Tibial nerve (tissue), 3 donors: ENCODE results near the gene STXBP2.

ENCODE experiments used
- POLR2A ChIP-seq, 2 donors: fragments of 450-650 bp; IDR thresholded peaks; one replicate each; pipeline ENCODE4 v1.6.1; 2017; ENCODE audit warnings: antibody characterized with exemption in 2 of 2, mild to moderate bottlenecking in 2 of 2, moderate library complexity in 2 of 2
- TF ChIP-seq, protein P1 (sequence below), 5 experiments: fragments of 200-600 bp in 3 of 5; fragments of 450-650 bp in 2 of 5; sonication (generic) in 3 of 5; IDR thresholded peaks; one replicate each; pipeline ENCODE4 v1.5.1; 2016 to 2019; ENCODE audit warnings: antibody characterized with exemption in 5 of 5, mild to moderate bottlenecking in 3 of 5, moderate library complexity in 2 of 5

DNA sequence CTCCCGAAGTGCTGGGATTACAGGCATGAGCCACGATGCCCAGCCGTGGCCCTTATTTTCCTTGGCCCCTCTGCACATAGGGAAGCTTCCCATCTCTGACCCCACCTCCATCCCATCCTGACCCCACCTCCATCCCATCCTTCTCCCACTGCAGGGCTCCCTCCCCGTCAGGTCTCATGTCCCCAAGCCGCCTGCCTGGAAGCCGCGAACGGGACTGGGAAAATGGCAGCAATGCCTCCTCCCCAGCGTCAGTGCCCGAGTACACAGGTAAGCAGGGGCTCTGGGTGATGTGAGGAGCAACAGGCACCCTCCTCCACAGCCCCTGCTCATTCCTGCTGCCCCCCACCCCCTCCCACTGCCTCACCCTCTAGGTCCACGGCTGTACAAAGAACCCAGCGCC is 19.7 kb upstream of the STXBP2 start:
- TF ChIP-seq POLR2A (IDR thresholded peaks at IDR 0.05) = no peak
- TF ChIP-seq, protein P1, sequence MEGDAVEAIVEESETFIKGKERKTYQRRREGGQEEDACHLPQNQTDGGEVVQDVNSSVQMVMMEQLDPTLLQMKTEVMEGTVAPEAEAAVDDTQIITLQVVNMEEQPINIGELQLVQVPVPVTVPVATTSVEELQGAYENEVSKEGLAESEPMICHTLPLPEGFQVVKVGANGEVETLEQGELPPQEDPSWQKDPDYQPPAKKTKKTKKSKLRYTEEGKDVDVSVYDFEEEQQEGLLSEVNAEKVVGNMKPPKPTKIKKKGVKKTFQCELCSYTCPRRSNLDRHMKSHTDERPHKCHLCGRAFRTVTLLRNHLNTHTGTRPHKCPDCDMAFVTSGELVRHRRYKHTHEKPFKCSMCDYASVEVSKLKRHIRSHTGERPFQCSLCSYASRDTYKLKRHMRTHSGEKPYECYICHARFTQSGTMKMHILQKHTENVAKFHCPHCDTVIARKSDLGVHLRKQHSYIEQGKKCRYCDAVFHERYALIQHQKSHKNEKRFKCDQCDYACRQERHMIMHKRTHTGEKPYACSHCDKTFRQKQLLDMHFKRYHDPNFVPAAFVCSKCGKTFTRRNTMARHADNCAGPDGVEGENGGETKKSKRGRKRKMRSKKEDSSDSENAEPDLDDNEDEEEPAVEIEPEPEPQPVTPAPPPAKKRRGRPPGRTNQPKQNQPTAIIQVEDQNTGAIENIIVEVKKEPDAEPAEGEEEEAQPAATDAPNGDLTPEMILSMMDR (IDR thresholded peaks at IDR 0.05) = no peak
